ENCODE results near the gene CTDSPL. TPM values are rescaled to one million over a fixed set of nuclear protein-coding genes. Genes with fewer than 3 reads are reported as not detected.
A peak's percentile ranks its signal among the peaks of the same experiment; 100 is the strongest.

Gene CTDSPL, protein sequence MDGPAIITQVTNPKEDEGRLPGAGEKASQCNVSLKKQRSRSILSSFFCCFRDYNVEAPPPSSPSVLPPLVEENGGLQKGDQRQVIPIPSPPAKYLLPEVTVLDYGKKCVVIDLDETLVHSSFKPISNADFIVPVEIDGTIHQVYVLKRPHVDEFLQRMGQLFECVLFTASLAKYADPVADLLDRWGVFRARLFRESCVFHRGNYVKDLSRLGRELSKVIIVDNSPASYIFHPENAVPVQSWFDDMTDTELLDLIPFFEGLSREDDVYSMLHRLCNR
- 30.4 and 37.8 TPM in 2 replicates for total RNA-seq

DNA sequence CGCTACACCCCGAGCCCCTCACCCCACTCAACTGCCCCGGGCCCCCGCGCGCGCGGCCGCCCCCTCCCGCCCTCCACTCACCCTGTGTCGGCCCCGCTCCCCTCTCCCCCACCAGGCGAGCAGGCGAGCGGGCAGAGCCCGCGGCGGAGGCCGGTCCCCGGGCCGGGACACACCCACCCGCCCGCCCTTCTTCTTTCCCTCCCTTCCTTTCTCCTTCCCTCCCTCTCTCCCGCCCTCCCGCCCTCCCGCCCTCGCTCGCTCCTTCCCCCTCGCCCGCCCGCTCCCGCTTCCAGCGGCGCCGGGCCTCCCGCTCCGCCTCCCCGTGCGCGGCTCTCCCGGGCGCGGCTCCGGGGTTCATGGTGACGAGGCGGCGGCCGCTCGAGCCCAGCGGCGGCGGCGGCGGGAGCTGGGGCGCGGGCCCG is at the start of gene CTDSPL:
Gene CTDSPL (plus strand): TSS at position 261 of the 422 bp plus-strand sequence. CDS start 320 bp downstream, outside the sequence.

DNA sequence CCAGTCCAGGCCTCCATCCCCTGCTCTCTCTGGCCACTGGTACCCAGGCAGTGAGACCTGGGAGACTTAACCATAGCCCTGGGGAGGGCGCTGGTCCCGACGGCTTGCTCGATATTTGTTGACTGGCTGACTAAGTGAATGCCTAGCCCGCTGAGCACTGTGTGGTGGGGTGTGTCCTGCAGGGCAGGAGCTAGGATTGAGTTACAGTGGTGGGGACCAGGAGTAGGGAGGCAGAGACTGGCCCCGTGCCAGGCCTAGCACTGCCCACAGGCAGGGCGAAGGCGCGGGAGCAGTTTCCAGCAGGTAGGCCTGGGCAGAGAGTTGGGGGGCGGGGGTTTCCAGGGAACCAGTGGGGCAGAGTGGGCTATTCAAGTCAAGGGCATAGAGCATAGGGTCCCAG is 128.8 kb downstream of the CTDSPL start, which contains the start of gene VILL:
Gene VILL (plus strand): TSS at position 260 of the 400 bp plus-strand sequence. CDS start 2,887 bp downstream, outside the sequence.

GRCh38 chr3:38029400-38030125 is 167.9 kb downstream of the CTDSPL start, which contains the start of gene PLCD1:
Gene PLCD1, minus strand, starts transcription at chr3:38029642. Its CDS starts 103 bp downstream, at chr3:38029539.

Small RNA genes within 50 kb of the gene (small RNA-seq; reads per million reads assigned to genes)
- gene MIR26A1 (ENCODE audit: low replicate concordance): 17.1 reads per million, percentile 96 among the genes with 10 or more reads in this experiment
- gene RF00019 (ENCODE audit: low replicate concordance): not detected

Other genes starting within 250 kb of the CTDSPL start
- 5.4 and 9.0 TPM in 2 replicates for gene VILL, start 128.9 kb downstream of the CTDSPL start, total RNA-seq
- gene PLCD1, start 167.8 kb downstream of the CTDSPL start, total RNA-seq: 16.0 and 23.4 TPM in 2 replicates
- under 0.01 TPM in 1 of 2 replicates, not detected in the other for gene DLEC1, start 177.3 kb downstream of the CTDSPL start, total RNA-seq

Measured in placental pericyte (primary cell).